Activated T-cell treated with anti-CD3 and anti-CD28 coated beads for 4 hours (primary cell): Measurements from ENCODE around the gene PARP12.

Source experiments
- DNase-seq: peaks from one replicate; pipeline ENCODE4 v3.0.0-alpha.2; 2020

The PARP12 gene

DNA sequence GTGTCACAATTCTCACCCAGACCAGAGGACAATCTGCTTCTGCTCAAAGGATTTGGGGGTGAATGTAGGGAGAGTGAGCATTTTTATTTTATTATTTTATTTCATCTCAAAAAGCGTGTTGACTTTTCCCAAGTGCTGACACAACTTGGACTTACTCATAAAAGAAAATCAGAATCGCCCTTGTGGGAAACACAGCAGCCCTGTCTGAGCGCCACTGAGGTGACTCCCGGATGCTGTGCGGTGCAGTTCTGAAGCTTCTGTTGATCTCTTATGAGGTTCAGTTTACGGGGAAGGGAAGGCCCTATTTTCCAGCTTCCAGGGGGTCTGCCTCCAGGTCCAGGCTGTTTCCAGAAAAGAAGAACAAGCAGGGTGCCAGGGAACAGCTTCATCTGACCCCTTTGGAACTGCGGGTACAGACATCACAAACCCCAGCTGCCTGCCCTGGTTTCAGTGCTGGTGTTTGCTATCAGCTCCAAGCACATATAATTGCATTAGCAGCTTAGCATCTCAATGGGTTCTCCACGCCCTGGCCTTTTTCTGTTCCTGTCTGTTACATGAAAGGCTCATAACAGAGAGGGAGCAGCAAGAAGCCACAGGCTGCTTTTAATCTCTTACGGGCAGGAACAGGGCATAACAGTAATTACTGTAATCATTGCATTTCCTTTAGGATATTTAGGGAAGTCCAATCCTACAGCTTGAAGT lies 52.4 kb downstream of the PARP12 start:
- DNase-seq = no peak

- no peak for DNase-seq
Observed at GRCh38 chr7:140009735-140010134, 53.0 kb downstream of the PARP12 start.

DNA sequence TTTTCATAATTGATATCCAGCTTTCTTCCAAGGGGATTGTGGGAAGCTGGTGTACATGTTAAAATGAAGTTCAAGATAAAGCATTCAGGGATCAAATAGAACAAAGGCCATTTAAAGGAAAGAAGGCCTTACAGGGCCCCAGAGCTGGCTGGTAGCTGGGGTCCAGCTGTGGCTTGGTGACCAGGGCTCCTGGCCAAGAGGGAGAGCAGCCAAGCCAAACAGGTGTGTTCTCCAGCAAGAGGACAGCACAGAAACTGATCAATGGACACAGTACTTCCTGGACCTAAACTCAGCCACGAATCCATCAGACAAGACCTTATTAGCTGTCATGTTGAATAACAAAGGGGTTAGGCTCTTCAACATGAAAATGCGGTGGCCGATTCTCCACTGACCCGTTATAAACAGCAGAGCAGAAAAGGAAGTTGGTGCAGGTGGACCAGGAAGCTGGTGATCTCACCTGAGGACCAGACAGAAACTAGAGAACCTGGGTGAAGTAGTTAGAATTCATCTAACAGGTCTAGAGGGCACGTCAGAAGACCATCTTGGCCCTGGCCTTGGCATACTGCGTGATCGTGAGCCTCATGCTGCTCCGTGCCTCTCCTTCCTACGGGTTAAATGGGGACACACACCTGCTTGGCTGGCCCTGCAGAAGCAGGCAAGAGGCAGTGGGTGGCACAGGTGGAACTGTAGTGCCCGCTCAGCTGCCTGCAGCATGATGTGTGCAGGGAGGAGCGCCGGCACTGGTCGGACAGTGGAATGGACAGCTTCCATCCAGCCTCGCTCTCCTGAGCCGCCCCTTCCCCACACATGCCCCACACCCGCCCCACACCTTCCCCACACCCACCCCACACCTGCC lies 53.8 kb downstream of the PARP12 start:
- no peak for DNase-seq

GRCh38 chr7:140007051-140007690 lies 55.6 kb downstream of the PARP12 start:
- DNase-seq = no peak

- no peak for DNase-seq
Observed at GRCh38 chr7:140006600-140006999, 56.2 kb downstream of the PARP12 start.

- DNase-seq = no peak
Observed at GRCh38 chr7:140005754-140006503, 56.8 kb downstream of the PARP12 start.

DNA sequence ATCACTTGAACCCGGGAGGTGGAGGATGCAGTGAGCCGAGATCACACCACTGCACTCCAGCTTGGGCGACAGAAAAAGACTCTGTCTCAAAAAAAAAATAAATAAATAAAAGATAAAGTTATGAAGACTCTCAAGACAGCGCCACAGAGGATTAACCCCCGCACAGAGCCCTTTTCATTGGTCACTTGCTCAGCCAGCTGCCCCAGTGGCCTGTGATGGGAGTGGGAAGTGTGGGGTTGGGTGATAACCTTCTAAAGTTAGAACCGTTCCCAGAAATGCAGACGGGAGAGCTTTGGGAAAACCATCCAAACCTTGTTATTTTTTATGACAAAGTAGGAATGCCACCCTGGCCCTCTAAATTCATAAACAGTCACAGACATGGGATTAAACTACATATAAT lies 57.4 kb downstream of the PARP12 start:
- no peak for DNase-seq

- no peak for DNase-seq
Observed at GRCh38 chr7:140004672-140005071, 58.1 kb downstream of the PARP12 start.

- DNase-seq = peak; percentile 14
Observed at GRCh38 chr7:140003913-140004382, 58.8 kb downstream of the PARP12 start.

GRCh38 chr7:140000666-140001268 lies 62.0 kb downstream of the PARP12 start:
- DNase-seq = no peak

DNA sequence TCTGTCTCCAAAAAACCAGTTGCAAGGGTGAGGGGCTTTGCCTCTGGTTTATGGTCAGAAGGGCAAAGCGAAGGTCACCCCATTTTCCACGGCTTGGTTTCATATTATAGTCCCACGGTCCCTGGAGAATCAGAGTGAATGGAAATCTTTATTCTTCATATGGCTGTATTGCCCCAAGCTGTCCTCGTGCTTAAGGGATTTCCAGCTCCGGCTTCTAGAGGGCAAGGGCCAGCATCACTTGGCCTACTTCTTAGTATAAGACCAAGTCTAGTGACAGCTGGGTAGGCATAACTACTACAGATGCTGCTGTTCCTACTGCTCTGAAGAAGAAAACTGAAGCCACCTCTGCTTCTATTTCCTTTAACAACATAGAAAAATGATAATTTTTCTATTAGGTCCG lies 63.2 kb downstream of the PARP12 start:
- no peak for DNase-seq

- DNase-seq = no peak
Observed at GRCh38 chr7:139998572-139998971, 64.2 kb downstream of the PARP12 start.

DNA sequence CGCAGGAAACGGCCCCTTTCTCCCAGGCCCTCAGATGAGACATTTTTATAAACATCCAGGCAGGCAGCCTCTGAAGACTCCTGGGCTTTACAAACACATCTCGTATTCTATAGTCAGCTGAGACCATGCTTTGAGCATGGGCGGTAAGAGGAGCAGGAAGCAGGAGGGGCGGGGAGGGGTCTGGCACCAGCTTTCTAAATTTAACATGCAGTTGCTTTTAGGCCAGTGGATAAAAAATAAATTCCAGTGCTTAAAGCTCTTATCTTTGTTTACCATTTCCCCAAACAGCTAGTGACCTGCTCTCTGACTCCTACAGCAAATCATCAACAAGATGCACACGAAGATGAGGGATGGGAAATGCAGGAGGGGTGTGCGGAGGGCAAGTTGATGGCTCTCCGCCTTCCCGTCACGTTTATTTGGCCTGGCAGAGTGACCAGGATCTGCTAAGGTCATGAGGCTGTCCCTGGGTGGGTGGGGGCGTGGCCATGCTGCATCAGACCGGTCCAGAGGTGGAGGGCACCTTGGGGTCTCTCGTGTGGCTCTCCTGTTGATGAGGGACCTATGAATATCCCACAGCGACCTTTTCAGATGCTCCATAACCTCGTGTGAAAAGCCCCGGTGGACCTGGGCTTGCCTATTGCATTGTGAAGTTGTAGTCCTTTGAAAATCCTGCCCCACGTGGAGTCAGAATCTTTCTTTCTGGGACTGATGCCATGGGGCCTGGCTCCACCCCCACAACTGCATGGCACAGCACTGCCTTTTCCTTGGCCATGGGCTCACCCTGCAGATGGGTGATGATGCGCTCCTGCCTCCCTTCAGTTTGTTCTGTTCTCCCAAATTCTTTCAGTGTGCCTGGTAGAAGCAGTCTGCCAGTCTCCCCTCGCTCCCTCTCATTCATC lies 67.5 kb downstream of the PARP12 start:
- DNase-seq = no peak

DNA sequence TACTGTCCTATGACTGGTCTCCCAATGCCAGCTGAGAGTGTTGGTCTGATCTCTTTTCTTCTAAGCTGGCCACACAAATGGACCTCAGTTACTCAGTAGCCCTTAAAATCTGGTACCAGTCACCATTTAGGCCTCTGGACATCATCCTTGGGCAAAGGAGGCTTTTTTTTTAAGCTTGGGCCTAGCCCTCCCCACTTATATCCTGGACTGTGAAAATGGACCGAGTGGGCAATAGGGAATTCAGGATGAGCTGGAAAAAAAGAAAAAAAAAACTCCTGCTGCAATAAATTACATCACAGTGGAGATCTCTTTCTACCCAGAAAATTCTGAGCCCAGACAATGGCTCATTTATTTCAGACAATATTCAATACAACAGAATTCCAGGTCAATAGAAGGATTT lies 68.4 kb downstream of the PARP12 start:
- no peak for DNase-seq

DNA sequence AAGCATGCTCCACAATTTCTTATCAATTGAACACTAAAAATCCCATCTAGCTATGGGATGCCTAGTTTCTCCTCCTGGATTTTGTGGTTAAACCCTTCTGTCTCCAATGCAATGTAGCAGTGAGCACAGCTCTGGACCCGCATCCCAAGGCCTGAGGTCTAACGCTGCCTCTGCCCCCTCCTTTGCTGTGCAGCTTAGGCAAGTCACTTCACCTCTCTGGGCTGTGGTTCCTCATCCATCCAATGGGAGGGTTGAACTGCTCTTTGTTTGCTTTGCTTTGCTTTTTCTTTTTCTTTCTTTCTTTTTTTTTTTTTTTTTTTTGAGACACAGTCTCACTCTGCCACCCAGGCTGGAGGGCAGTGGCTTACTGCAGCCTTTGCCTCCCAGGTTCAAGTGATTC lies 69.2 kb downstream of the PARP12 start:
- no peak for DNase-seq

GRCh38 chr7:139993169-139993568 lies 69.6 kb downstream of the PARP12 start:
- no peak for DNase-seq

- no peak for DNase-seq
Observed at GRCh38 chr7:139992353-139993044, 70.3 kb downstream of the PARP12 start.

DNA sequence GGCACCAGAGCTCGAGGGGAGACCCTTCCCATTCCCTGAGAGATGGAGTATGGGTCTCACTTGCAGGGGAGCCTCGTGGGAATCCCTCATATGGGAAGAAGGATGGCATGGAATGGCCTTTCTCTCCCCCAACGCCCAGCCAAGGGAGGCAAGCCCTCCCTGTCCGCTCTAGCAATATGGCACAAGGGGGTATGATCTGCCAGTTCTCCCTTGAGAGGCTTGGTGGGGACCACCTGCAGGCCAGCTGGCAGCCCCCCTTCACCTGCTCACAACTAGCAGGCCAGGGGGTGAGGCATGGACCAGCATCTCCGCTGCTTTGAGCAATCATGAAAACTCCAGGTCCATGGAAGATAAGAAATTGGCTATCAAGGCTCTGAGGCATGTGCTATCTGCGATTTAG lies 70.8 kb downstream of the PARP12 start:
- no peak for DNase-seq

DNA sequence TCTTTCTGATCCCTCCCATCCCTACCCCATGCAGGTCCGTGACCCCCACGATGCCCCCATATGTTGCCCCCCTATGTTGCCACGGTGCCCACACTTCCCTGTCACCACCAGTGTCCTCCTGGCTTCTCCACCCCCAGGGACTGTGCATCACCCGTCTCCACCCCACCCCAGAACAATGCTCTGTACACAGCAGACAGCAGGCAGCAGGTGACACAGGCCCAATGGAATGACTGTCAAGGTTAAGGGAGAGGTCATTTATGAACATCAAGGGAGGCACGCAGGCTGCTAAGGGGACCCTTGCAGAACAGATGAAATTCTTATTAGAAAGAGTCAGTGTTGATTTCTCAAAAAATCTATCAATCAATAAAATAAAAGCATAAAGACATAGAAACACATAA lies 71.5 kb downstream of the PARP12 start:
- no peak for DNase-seq

- no peak for DNase-seq
Observed at GRCh38 chr7:139990571-139991268, 72.0 kb downstream of the PARP12 start.
